ENCODE measurements around the gene SLC2A3. TPM values are rescaled to one million over a fixed set of nuclear protein-coding genes. Genes with fewer than 3 reads are reported as not detected.
"Not testable (repeated sequence)": the region's sequence is repeated elsewhere in the genome, so short reads cannot be mapped to it uniquely, and the experiment has no call there.

Gene SLC2A3
- total RNA-seq, 1 experiment from 2014 or later = 717 TPM

DNA sequence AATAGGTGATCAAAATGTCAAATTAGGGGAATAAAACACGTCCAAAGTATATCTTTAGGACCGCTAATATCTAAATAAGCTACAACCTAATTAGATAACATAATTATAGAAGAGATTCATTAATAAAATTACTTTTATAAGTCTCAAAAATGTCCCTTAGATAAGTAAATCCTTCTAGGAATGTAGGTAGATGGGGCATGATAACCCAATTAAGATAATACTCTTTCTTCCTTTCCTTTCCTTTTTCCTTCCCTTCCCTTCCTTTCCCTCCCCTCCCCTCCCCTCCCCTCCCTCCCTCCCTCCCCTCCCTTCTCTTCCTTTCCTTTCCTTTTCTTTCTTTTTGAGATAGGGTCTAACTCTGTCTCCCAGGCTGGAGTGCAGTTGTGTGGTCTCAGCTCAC, 11.0 kb upstream of the SLC2A3 start:
- Mint-ChIP-seq H3K27me3 (ENCODE audit: low read depth) (no peaks in the 10 kb centered on the region), H3K36me3 (no peaks in the 10 kb centered on the region), H3K4me3 (no peak overlapping the region), H3K4me1 (peaks cover 7% of the 10 kb centered on the region), H3K9me3 (no peaks in the 10 kb centered on the region), H3K27ac (no peak overlapping the region)
- CTCF ChIA-PET = interaction anchor here (1.9 kb wide), 1 partner anchor 9 kb away, joined by 8 read pairs; no protein-coding TSS in a partner anchor
- TF ChIP-seq CDX4 (CRISPR knock-in tag; IDR thresholded peaks at IDR 0.05; ENCODE audit: borderline replicate concordance) (no peak), SMAD4 (CRISPR knock-in tag; IDR thresholded peaks at IDR 0.05) (no peak), IRF2 (CRISPR knock-in tag; IDR thresholded peaks at IDR 0.05; ENCODE audit: borderline replicate concordance, low read depth) (no peak), MYBL2 (CRISPR knock-in tag; IDR thresholded peaks at IDR 0.05) (no peak), FOXJ3 (CRISPR knock-in tag; IDR thresholded peaks at IDR 0.05; ENCODE audit: borderline replicate concordance) (no peak)
- DNase-seq (ENCODE audit: low spot score) (no peak), ATAC-seq (no peak)
- POLR2A ChIA-PET = no interaction called here

GRCh38 chr12:7944760-7945159, 8.8 kb upstream of the SLC2A3 start:
- not testable (repeated sequence) for H3K36me3 Mint-ChIP-seq; H3K27me3 Mint-ChIP-seq (ENCODE audit: low read depth); H3K9me3 Mint-ChIP-seq; ATAC-seq; DNase-seq (ENCODE audit: low spot score); H3K4me3 Mint-ChIP-seq; H3K27ac Mint-ChIP-seq
- CTCF ChIA-PET = interaction anchor here (0.9 kb wide), 1 partner anchor 302 kb away, joined by 3 read pairs; no protein-coding TSS in a partner anchor
- 0 out of 2 replicates have a peak, but pooled peaks have one; percentile 18 for TF ChIP-seq ZNF121 (CRISPR knock-in tag; IDR thresholded peaks at IDR 0.05)
- H3K4me1 Mint-ChIP-seq = peaks cover 12% of the 10 kb centered on the region
- POLR2A ChIA-PET = interaction anchor here (0.7 to 1.1 kb wide), 2 partner anchors 9 to 16 kb away, joined by 3 to 4 read pairs; partner anchors contain the start of gene SLC2A3

DNA sequence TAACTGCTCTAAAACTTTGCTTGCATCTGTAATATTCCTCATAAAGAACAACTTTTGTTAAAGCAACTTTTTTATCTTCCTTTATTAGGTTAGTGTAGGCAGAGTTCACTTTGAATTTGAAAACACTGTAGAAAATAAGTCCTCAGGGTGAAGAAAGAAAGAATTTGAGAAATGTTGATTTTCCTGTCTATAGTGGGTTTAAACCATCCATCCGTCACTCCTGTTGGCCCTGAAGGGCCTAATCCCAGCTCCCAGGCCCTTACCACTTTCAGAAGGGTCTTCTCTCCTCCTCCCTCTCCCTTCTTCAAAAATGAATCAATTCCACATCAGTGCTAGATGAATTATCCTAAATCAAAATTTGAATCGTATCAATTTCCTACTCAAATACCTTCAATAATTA, 4.9 kb upstream of the SLC2A3 start:
- ChIA-PET POLR2A (no interaction called here), CTCF (interaction anchor here (2.0 kb wide), 1 partner anchor 19 kb away, joined by 6 read pairs; no protein-coding TSS in a partner anchor)
- no peaks in the 10 kb centered on the region for H3K36me3 Mint-ChIP-seq
- DNase-seq (ENCODE audit: low spot score) = no peak
- no peak overlapping the region for H3K4me3 Mint-ChIP-seq
- peaks cover 13% of the 10 kb centered on the region for H3K4me1 Mint-ChIP-seq
- no peaks in the 10 kb centered on the region for H3K27me3 Mint-ChIP-seq (ENCODE audit: low read depth)
- no peaks in the 10 kb centered on the region for H3K9me3 Mint-ChIP-seq
- ATAC-seq = no peak
- H3K27ac Mint-ChIP-seq = peak overlapping the region; percentile 77; the same call in 1 of the 2 replicates
- TF ChIP-seq, protein P1, sequence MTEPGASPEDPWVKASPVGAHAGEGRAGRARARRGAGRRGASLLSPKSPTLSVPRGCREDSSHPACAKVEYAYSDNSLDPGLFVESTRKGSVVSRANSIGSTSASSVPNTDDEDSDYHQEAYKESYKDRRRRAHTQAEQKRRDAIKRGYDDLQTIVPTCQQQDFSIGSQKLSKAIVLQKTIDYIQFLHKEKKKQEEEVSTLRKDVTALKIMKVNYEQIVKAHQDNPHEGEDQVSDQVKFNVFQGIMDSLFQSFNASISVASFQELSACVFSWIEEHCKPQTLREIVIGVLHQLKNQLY (CRISPR knock-in tag; IDR thresholded peaks at IDR 0.05) = no peak
- TF ChIP-seq GTF2I (CRISPR knock-in tag; conservative IDR thresholded peaks at IDR 0.05) = no peak
- no peak for TF ChIP-seq ATF3 (CRISPR knock-in tag; conservative IDR thresholded peaks at IDR 0.05)
- TF ChIP-seq ATF1 (CRISPR knock-in tag; IDR thresholded peaks at IDR 0.05) = no peak
- TF ChIP-seq, protein P2, sequence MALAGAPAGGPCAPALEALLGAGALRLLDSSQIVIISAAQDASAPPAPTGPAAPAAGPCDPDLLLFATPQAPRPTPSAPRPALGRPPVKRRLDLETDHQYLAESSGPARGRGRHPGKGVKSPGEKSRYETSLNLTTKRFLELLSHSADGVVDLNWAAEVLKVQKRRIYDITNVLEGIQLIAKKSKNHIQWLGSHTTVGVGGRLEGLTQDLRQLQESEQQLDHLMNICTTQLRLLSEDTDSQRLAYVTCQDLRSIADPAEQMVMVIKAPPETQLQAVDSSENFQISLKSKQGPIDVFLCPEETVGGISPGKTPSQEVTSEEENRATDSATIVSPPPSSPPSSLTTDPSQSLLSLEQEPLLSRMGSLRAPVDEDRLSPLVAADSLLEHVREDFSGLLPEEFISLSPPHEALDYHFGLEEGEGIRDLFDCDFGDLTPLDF (CRISPR knock-in tag; IDR thresholded peaks at IDR 0.05) = no peak
- TF ChIP-seq E2F5 (CRISPR knock-in tag; IDR thresholded peaks at IDR 0.05) = no peak
- no peak for TF ChIP-seq ZNF121 (CRISPR knock-in tag; IDR thresholded peaks at IDR 0.05)
- no peak for TF ChIP-seq JAZF1 (CRISPR knock-in tag; IDR thresholded peaks at IDR 0.05)
- TF ChIP-seq OVOL2 (CRISPR knock-in tag; IDR thresholded peaks at IDR 0.05; ENCODE audit: borderline replicate concordance) = no peak
- TF ChIP-seq TEAD4 (CRISPR knock-in tag; IDR thresholded peaks at IDR 0.05) = no peak
- TF ChIP-seq, protein P3, sequence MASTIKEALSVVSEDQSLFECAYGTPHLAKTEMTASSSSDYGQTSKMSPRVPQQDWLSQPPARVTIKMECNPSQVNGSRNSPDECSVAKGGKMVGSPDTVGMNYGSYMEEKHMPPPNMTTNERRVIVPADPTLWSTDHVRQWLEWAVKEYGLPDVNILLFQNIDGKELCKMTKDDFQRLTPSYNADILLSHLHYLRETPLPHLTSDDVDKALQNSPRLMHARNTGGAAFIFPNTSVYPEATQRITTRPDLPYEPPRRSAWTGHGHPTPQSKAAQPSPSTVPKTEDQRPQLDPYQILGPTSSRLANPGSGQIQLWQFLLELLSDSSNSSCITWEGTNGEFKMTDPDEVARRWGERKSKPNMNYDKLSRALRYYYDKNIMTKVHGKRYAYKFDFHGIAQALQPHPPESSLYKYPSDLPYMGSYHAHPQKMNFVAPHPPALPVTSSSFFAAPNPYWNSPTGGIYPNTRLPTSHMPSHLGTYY (CRISPR knock-in tag; IDR thresholded peaks at IDR 0.05) = no peak

All from WTC11 (cell line).